Dedifferentiated amniotic fluid mesenchymal stem cell (primary cell): ENCODE results near the gene EFCAB6.

Experiments used
- DNase-seq: peaks from one replicate; pipeline ENCODE4 v3.0.0-alpha.2; 2016; ENCODE audit errors: extremely low spot score

EFCAB6 gene

DNA sequence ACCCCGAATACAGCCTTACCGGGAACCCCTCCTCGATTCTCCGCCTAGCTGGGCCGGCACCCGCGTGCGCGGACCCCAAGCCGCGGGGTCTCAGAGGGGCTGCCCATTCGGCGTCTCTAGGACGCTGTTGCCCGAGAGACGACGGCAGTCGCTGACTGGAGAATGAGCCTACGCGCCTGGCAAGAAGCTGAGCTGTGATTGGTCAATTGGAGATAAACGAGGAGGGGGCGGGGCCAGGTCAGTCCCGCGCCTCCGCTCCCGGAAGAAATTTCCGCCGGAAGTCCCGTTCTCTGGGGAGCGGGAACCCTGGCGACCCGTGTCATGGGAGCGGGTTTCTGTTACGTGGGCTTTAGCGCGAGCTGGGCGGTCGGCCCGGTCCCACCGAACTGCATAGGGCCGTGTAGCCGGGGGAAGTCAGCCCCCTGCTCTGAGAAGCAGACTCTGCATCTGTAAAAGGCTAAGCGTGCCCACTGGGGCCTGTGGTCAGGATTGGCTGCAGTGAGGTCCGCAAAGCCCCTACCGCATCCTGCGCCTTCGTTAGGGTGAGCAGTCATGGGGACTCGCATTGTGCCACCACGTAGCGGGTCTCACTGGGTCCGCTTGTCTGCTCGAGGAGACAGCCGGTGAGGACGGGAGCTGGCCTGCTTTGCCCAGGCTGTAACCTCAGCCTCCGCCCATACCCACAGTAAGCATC lies at the start of gene EFCAB6:
EFCAB6 (minus strand) TSS at position 157 of the 694 bp plus-strand sequence. CDS start 29,987 bp downstream, outside the sequence.
- peak; percentile 94 for DNase-seq

- no peak for DNase-seq
These were observed 49.4 kb upstream of the EFCAB6 start for GRCh38 chr22:43861529-43861928.

DNA sequence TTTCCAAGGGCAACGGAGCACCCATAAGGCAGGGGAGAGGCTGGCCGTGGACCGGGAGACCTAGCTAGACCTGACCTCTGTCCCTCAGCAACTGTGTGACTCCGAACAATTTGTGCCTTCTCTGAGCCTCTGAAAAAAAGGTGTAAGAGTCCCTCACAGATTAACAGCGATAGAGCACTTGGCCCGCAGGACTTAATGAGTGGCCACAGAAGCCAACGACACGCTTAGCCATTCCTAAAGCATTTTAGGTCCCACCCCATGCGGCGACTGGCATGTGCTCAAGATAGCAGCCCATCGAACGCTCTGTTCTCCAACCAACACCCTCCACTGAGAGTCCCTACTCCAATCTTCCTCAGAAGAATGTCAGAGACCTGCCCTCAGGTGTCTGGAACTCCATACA lies 48.7 kb upstream of the EFCAB6 start:
- DNase-seq, result no peak

DNA sequence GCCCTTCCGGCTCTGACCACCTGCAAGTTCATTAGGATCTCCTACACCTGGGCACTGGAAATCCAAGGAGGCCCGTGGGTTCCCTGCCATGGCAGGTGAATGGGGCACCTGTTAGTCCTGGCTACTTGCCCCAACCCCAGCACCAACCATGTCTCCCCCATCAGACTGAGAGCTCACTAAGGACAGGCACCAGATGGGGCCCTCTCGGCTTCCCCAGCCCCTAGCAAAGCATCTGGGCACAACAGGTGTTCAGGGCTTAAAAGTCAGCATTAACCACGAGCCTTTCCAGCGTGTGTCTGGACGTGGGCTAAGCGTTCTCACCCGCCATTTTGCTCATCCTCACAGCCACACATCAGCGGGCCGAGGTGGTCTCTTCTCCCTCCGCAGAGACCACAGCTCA lies 48.0 kb upstream of the EFCAB6 start:
- DNase-seq, result no peak

GRCh38 chr22:43859621-43860020 lies 47.5 kb upstream of the EFCAB6 start:
- no peak for DNase-seq

DNA sequence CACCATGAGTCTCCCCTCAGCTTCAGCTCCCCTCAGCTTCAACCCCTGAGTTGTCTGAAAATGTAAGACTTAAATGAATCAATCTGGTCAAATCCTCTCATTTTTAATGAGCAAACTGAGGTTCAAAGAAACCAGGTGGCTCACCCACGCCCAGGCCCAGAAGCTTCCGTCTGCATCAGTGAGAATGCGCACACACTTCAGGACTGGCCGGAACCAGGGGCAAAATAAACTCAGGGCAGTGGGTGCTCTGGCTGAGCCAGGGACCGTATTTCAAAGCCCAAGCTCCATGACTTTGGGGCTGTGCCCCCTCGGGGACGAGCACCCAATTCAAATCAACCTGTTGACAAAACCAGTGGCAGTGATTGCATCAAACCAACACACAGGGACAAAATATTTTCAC lies 47.1 kb upstream of the EFCAB6 start:
- DNase-seq, result no peak

DNA sequence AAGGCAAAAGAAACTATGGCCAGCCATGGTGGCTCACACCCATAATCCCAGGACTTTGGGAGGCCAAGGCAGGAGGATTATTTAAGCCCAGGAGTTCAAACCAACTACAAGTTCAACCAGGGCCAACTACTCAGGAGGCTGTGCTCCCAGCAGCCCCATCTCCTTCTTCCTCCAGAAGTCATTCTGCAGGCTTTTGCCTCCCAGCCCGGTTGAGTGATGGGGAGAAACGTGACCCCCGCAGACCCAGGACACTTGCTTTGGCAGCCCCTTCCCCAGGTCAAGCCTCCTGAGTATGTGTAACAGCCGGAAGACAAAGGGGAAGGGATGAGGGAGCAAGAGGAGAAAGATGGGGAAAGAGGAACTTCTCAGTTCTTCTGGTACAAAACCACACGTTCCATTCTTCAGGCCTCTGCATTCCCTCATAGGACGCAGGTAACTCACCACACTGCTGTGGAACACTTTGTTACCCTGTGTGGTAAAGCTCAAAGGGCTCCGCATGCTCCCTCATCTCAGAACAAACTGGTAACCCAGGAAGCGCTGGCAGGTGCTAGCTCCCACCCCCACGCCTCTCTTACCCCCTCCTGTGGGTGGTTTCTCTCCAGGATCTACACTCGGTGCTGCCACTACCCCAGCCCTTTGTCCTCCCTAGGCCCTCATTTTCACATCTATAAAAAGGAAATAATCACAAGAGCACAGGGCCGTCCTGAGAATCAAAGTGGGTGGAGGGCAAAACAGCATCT lies 46.2 kb upstream of the EFCAB6 start:
- DNase-seq, result no peak

- DNase-seq, result no peak
These were observed 45.3 kb upstream of the EFCAB6 start for GRCh38 chr22:43857367-43857766.

- no peak for DNase-seq
These were observed 43.3 kb upstream of the EFCAB6 start for GRCh38 chr22:43855431-43855830.

- no peak for DNase-seq
These were observed 42.7 kb upstream of the EFCAB6 start for GRCh38 chr22:43854786-43855271.

DNA sequence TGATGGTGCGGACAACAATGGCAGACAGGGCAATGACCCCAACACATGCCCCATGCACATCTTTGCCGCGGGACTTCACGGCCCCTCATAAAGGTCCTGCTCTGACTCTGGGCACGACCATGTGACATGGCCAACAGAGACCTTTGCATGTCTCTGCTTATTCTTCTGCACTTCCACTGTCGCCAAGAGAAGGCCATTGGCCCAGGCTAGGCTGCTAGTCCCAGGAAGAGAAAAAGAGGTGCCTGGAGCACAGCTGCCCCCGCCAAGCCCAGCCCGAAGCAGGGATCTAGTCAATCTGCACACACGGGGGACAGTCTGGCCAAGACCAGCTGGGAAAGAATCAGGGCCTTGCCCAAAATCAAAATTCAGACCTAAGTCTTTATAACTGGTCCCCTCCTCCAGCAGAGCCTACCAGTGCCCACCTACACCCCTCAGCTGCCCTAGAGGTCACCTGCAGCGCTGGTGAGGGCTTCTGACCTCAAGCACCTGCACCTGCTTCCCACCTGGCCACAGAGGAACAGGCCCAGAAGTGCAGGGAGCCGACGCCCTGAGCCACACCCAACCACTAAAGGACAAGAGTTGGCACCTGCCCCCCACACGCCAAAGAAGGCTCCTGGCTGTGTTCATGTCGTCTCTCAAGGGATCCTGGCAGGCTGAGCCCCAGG lies 42.1 kb upstream of the EFCAB6 start:
- no peak for DNase-seq

DNA sequence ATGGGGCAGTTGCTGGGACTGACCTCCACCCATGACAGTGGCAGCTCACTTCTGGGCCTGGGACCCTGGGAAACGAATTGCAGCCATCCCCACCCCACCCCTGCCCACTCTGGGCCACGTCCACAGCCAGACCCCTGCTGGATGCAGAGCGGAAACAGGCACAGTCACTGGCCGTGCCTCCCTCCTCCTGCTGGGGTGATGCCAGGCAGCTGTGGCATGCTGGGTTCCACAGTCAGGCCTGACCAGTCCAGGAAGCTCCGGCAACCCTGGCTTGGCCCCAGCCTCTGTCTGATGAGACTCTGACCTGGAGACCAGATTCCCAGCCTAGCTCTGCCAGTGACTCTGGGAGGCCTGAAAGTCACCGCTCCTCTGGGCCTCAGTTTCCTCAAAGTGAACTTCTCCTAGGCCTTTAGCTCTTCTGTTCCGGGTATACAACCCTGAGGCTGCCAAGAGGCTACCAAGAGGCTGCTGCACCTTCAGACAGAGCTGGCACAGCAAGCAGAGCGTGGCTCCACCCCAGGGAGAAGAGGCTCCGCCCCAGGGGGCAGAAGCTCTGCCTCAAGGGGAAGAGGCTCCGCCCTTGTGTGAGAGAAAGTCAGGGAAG lies 41.3 kb upstream of the EFCAB6 start:
- no peak for DNase-seq

DNA sequence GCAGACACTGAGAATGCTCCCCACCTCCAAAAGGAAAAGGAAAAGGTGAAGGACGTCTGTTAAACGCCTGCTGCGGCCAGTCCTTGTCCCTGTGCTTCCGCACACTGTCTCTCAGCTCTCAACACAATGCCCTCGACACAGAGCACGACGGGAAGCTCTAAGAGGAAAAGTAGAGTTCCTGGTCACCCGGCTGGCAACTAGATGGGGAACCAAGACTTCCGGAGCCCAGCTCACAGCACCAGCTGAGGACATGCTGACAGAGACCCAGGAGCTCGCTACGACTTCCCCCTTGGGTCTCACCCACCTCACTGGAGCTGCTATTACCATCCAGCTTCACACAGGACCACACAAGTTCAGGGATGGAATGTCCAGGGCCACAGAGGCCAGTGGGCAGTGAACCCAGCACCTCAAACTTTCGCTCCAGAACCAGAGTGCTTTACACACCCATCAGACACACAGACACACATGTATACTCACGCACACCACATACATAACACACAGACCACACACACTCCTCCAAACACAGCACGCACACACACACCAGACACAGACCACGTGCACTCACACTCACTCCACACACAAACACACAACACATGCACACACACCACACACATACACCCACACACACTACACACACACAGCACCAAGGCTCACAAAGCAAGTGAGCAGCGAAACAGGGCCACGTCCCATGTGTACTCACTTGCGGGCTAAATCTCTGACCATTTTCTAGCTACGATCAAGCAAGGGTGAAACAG lies 40.6 kb upstream of the EFCAB6 start:
- DNase-seq, result no peak

- DNase-seq, result no peak
These were observed 39.8 kb upstream of the EFCAB6 start for GRCh38 chr22:43851979-43852307.

- DNase-seq, result no peak
These were observed 39.2 kb upstream of the EFCAB6 start for GRCh38 chr22:43851058-43851978.

DNA sequence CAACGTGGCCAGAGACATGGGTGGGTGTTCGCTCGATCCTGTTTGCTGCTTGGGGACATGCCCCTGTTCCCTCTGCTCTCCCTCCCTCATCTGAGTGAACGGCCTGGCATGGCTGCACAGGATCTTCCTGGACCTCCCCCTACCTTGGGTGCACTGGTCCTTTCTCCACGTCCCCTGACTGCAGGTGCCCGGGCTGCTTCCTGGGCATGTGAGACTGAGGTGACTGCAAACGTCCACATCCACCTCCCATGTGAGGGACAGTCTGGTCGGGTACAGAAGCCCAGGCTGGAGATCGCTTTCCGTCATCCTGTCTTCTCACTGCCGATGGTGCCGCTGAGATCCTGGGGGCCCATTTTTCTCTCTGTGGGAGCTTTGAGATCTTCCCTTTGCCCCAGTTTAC lies 38.4 kb upstream of the EFCAB6 start:
- DNase-seq, result no peak

- no peak for DNase-seq
These were observed 37.6 kb upstream of the EFCAB6 start for GRCh38 chr22:43849731-43850130.

DNA sequence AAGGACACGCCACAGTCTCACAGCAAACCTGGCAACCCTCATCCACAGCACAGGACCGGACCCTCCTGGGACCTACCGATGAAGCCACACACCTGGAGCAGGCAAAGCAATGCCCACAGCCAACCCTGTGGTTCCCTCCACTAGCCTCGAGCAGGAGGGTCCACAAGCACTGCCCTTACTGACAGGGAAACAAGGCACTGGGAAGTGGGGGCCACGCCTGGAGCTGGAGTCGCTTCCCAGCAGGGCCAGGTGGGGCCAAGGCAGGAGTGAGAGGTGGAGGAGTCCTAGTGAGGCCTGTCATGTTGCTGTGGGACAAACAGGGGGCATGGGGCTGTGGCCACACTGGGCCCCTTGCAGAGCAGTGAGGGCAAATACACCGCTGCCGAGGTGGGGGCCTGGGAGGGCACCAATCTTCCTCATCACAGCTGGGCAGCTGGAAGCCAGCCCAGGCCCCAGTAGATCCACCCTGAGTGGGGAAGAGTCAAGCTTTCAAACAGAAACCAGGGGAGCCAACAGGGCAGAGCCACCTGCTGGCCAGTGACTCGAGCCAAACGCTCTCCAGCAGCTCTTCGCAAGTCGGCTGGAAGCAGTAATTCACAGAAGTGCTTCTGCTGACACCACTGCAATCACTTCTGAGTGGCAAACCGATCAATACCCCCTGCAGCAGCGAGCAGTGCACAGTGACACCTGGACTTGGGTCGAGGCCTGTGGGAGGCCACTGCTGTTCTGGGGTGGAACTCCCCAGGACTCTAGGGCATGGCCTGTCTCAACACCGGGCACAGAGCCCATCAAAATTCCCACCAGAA lies 36.5 kb upstream of the EFCAB6 start:
- no peak for DNase-seq

GRCh38 chr22:43847376-43848289 lies 35.5 kb upstream of the EFCAB6 start:
- DNase-seq, result no peak
